ENCODE measurements around the gene GABARAPL1. TPM values are rescaled to one million over a fixed set of nuclear protein-coding genes. Genes with fewer than 3 reads are reported as not detected.

GABARAPL1 gene
- total RNA-seq, 4 donors from 2014 or later = 122 to 269 (median 193) TPM

DNA sequence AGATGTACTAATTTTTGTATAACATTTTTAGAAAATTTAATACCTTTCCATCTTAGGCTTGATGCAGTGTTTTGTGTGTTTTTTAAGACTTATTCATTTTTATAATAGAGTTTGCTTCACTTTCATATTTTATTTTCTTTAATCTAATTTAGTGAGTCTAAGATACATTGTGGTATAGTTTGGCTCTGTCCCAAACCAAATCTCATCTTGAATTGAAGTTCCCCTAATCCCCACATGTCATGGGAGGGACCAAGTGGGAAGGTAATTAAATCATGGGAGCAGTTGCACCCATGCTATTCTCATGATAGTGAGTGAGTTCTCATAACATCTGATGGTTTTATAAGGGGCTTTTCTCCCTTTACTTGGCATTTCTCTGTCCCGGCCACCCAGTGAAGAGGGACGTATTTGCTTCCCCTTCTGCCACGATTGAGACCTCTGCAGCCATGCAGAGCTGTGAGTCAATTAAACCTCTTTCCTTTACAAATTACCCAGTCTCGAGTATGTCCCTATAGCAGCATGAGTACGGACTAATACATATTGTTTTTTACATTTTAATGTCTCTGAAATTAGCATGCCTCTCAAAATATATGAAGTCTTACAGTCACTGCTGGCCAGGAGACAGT is 34.9 kb downstream of the GABARAPL1 start:
- Histone ChIP-seq H3K36me3 (no peaks in the 10 kb centered on the region), H3K27ac (no peak overlapping the region), H3K4me3 (no peak overlapping the region), H3K27me3 (no peaks in the 10 kb centered on the region), H3K4me1 (no peaks in the 10 kb centered on the region), H3K9me3 (no peaks in the 10 kb centered on the region)
- ATAC-seq = no peak
- TF ChIP-seq, protein P1, sequence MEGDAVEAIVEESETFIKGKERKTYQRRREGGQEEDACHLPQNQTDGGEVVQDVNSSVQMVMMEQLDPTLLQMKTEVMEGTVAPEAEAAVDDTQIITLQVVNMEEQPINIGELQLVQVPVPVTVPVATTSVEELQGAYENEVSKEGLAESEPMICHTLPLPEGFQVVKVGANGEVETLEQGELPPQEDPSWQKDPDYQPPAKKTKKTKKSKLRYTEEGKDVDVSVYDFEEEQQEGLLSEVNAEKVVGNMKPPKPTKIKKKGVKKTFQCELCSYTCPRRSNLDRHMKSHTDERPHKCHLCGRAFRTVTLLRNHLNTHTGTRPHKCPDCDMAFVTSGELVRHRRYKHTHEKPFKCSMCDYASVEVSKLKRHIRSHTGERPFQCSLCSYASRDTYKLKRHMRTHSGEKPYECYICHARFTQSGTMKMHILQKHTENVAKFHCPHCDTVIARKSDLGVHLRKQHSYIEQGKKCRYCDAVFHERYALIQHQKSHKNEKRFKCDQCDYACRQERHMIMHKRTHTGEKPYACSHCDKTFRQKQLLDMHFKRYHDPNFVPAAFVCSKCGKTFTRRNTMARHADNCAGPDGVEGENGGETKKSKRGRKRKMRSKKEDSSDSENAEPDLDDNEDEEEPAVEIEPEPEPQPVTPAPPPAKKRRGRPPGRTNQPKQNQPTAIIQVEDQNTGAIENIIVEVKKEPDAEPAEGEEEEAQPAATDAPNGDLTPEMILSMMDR (IDR thresholded peaks at IDR 0.05) = no peak
- no peak for TF ChIP-seq POLR2AphosphoS5 (IDR thresholded peaks at IDR 0.05)
- TF ChIP-seq EP300 (IDR thresholded peaks at IDR 0.05) = no peak
- no peak for TF ChIP-seq POLR2A (IDR thresholded peaks at IDR 0.05)
- 74 to 80% methylated on average over 5 of the region's 5 CpGs for WGBS, 2 donors (ENCODE audit: low coverage in 1 of 2)

- no peaks in the 10 kb centered on the region for H3K27me3 ChIP-seq
- H3K4me1 ChIP-seq = no peaks in the 10 kb centered on the region
- 56 to 61% methylated on average over 7 of the region's 8 CpGs for WGBS, 2 donors (ENCODE audit: low coverage in 1 of 2)
- no peak overlapping the region for H3K27ac ChIP-seq
- TF ChIP-seq, protein P1 (IDR thresholded peaks at IDR 0.05) = no peak
- TF ChIP-seq EP300 (IDR thresholded peaks at IDR 0.05) (no peak), POLR2AphosphoS5 (IDR thresholded peaks at IDR 0.05) (no peak), POLR2A (IDR thresholded peaks at IDR 0.05) (no peak)
- ATAC-seq = no peak
- peaks cover 0 to 4% (median 0%) of the 10 kb centered on the region in 3 donors for H3K9me3 ChIP-seq
- no peaks in the 10 kb centered on the region for H3K36me3 ChIP-seq
- H3K4me3 ChIP-seq = no peak overlapping the region
Measured at GRCh38 chr12:10249690-10250455, 37.2 kb downstream of the GABARAPL1 start.

DNA sequence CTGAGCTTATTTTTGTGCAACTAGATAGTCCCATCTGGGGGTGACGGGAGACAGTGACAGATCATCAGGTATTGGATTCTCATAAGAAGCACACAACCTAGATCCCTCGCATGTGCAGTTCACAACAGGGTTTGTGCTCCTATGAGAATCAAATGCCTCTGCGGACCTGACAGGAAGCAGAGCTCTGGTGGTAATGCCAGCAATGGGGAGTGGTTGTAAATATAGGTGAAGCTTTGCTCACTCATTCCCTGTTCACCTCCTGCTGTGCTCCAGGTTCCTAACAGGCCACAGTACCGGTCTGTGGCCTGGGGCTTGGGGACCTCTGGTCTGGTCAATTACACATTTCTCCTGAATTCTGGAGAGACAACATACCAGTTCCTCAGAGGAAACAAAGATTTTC is 39.0 kb downstream of the GABARAPL1 start:
- TF ChIP-seq EP300 (IDR thresholded peaks at IDR 0.05) (no peak), POLR2A (IDR thresholded peaks at IDR 0.05) (no peak), POLR2AphosphoS5 (IDR thresholded peaks at IDR 0.05) (no peak)
- TF ChIP-seq, protein P1 (IDR thresholded peaks at IDR 0.05) = no peak
- no peak for ATAC-seq
- Histone ChIP-seq H3K27ac (no peak overlapping the region), H3K9me3 (peaks cover 0 to 13% (median 0%) of the 10 kb centered on the region in 3 donors), H3K27me3 (no peaks in the 10 kb centered on the region), H3K36me3 (no peaks in the 10 kb centered on the region), H3K4me3 (no peak overlapping the region), H3K4me1 (no peaks in the 10 kb centered on the region)
- WGBS, 2 donors (ENCODE audit: low coverage in 1 of 2) = 93 to 100% methylated on average over 2 to 4 of the region's 4 CpGs

DNA sequence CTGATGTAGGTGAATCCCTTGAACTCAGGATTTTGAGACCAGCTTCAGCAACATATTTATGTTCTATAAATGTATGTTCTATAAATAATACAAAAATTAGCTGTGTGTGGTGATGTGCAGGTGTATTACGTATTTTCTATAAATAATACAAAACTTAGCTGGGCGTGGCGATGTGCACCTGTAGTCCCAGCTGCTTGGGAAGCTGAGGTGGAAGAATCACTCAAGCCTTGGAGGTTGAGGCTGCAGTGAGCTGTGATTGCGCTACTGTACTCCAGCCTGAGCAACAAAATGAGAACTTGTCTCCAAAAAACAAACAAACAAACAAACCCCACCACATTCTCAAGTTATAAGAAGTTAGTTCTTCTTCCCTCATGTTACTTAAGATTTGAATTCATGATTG is 39.5 kb downstream of the GABARAPL1 start:
- peaks cover 0 to 13% (median 0%) of the 10 kb centered on the region in 3 donors for H3K9me3 ChIP-seq
- no peak overlapping the region for H3K27ac ChIP-seq
- TF ChIP-seq EP300 (IDR thresholded peaks at IDR 0.05) (no peak), POLR2A (IDR thresholded peaks at IDR 0.05) (no peak), POLR2AphosphoS5 (IDR thresholded peaks at IDR 0.05) (no peak)
- TF ChIP-seq, protein P1 (IDR thresholded peaks at IDR 0.05) = no peak
- H3K27me3 ChIP-seq = no peaks in the 10 kb centered on the region
- no peaks in the 10 kb centered on the region for H3K4me1 ChIP-seq
- H3K4me3 ChIP-seq = no peak overlapping the region
- WGBS, 2 donors (ENCODE audit: low coverage in 1 of 2) = 94 to 96% methylated on average over 4 of the region's 4 CpGs
- ATAC-seq = no peak
- no peaks in the 10 kb centered on the region for H3K36me3 ChIP-seq

GRCh38 chr12:10256064-10256463 is 43.4 kb downstream of the GABARAPL1 start:
- TF ChIP-seq POLR2AphosphoS5 (IDR thresholded peaks at IDR 0.05) = no peak
- TF ChIP-seq, protein P1 (IDR thresholded peaks at IDR 0.05) = no peak
- no peak for TF ChIP-seq EP300 (IDR thresholded peaks at IDR 0.05)
- TF ChIP-seq POLR2A (IDR thresholded peaks at IDR 0.05) = no peak
- H3K27ac ChIP-seq = no peak overlapping the region
- no peak overlapping the region for H3K4me3 ChIP-seq
- ATAC-seq = no peak
- H3K4me1 ChIP-seq = no peaks in the 10 kb centered on the region
- peaks cover 0 to 13% (median 0%) of the 10 kb centered on the region in 3 donors for H3K9me3 ChIP-seq
- no peaks in the 10 kb centered on the region for H3K36me3 ChIP-seq
- H3K27me3 ChIP-seq = no peaks in the 10 kb centered on the region
